HG02571 (cell line): ENCODE data around the gene NPAP1.
"Not testable (repeated sequence)": the region's sequence is repeated elsewhere in the genome, so short reads cannot be mapped to it uniquely, and the experiment has no call there.

Source experiments
- ATAC-seq: cut with Tn5 transposase; IDR thresholded peaks from one replicate; pipeline ENCODE4 v1.9.1; 2021; ENCODE audit warnings: mild to moderate bottlenecking, moderate library complexity; ENCODE audit not compliant: unreplicated experiment

NPAP1 gene

DNA sequence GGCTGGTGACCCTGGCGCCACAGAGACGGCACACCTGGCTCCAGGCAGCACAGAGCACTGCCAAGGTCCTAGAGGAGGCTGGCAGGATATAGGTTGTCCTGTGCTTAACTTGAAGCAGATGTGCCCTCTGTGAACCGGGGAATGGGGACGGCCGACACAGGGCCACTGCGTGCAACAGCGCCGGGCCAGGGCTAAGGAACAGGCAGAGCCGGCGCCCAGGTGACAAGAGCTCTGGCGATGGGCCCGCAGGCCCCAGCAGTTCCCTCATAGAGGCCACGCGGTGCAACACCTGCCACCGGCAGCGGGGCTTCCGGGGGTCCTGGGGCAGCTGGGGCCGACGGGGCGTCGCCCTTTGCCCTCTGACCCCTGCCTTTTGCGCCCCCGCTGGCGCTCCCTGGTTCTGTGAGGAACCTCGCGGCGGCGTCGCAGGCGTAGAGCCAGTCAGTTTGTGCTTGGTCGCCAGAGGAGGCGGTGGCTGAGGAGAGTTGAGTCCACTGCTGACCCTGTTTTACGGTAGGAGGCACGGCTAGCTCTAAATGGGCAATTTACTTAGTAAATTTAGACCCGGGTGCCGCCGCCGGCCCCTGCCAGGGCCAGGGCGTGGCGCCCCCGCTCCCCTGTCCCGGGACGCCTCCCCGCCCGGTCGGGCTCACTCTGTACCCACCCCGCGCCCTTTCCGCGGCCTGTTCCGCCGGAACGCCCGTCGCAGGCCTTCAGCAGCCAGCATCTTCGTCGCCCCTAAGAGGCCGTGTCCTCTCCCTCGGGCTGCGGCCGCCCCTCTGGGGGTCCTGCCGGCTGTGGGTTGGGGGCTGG, at the start of gene NPAP1:
TSS of gene NPAP1 (plus strand) at position 444 of the 813 bp plus-strand sequence. CDS start at position 537, 93 bp downstream.
- no peak for ATAC-seq

DNA sequence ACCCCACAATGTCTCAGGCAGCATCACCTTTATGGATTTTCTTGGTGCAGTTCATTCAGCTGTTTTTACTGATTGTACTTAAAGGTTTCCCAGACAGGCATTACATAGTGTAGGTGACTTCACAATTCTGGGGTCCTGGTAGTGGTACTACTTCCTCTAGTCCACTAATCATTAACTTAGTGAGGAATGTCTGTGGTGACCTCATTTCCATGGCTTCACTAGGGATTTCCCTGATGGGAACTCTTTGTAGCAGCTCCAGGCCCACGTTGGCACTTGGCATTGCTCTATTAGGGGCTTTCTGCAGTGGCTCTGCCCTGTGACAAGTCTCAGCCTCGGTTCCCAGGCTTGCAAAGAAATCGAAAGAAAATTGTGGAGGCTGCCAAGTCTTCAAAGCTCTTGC, 48.1 kb upstream of the NPAP1 start:
- ATAC-seq: no peak

DNA sequence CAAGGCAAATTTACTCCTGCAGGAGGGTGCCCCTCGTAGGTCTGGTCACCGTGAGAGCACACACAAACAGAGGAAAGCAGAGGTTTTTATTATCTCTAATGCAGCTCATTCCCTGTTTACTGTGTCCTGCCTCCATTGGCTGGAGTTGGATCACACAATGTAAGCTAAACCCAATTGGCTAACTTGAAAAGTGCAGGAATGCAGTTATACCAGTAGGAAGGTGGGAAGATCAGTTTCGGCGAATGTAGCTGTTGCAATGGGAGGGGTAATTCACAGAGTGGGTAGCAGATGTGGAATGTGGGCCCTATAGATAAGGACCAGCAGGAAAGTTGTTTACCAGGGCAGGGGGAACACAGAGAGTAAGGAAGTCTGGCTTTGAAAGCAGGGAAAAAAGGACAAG, 42.5 kb upstream of the NPAP1 start:
- no peak for ATAC-seq

GRCh38 chr15:24639412-24639811, 36.2 kb upstream of the NPAP1 start:
- not testable (repeated sequence) for ATAC-seq

- ATAC-seq: no peak
Measured at GRCh38 chr15:24645627-24646026, 29.9 kb upstream of the NPAP1 start.

GRCh38 chr15:24659622-24660021, 16.0 kb upstream of the NPAP1 start:
- ATAC-seq: no peak

GRCh38 chr15:24662991-24663390, 12.6 kb upstream of the NPAP1 start:
- ATAC-seq: no peak

- no peak for ATAC-seq
Measured at GRCh38 chr15:24676431-24676830, 856 bp downstream of the NPAP1 start.

GRCh38 chr15:24678485-24678884, 2.9 kb downstream of the NPAP1 start:
- ATAC-seq: no peak

- no peak for ATAC-seq
Measured at GRCh38 chr15:24682002-24682401, 6.4 kb downstream of the NPAP1 start.

DNA sequence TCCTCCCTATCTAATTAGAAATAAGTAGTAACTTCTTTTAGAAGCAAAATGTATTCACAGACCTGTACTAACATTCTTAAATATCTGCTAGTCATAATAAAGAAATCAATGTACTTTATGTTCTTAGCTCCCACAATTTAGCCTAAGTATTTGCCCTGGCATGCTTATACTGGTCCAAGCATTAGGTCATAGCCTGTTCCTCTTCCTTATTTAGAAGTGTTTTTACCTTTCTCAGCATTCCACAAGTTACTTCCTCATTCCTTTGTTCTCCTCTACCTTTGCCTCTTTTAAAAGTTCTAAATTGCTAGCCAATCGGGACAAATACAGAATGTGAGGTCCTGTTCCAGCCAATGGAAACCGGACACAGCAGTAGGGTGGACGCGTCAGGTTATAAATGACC, 7.3 kb downstream of the NPAP1 start:
- ATAC-seq: not testable (repeated sequence)

DNA sequence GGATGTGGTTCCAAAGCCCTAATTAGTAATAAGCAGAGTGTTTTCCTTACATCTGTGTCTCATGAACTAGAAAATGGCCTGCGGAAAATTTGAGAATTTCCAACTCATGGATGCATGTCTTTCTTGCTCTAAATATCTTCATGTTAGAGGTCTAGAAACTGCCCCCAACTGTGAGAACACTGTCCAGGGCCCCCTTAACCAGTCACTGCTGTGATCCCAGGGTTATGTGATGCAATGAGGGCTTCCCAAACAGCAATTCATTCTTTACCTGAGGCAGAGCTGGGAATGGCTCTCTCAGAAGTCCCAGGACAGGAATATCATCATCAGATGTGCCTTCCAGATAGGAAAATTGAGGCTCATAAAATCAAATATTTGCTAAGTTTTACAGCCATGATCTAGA, 8.2 kb downstream of the NPAP1 start:
- ATAC-seq: no peak

DNA sequence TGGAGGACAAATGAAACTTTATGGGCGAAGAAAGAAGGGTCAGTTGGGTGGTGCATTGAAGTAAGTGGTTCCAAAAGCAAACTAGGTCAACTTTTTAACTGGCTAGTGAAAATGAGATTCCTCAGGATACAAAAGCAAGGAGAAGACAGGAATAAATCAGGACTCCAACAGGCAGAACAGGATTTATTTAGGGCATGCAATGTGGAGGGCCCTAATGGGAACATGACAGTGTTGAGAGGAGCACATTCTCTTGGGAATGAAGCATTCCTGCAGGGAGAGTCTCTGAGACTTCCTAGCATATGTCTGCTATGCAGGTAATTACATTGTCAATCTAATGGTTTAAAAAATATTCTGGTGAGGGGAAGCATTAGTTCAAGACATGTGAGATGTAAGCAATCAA, 8.7 kb downstream of the NPAP1 start:
- ATAC-seq: no peak

DNA sequence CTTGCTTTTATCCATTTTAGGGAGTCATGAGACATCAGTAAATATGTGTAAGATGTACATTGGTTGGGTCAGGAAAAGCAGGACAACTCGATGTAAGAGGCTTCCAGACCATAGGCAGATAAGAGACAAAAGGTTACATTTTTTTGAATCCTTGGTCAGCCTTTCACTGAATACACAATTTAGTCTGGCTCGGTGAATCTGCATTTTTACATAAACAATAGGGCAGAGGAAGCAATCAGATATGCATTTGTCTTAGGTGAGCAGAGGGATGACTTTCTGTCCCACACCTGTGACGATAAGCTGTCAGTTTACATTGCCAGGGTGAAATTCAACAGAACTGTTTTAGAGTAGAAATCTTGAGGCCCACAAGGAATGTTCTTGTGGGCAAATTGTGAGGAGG, 20.6 kb downstream of the NPAP1 start:
- ATAC-seq: no peak

- no peak for ATAC-seq
Measured at GRCh38 chr15:24696842-24697241, 21.3 kb downstream of the NPAP1 start.

DNA sequence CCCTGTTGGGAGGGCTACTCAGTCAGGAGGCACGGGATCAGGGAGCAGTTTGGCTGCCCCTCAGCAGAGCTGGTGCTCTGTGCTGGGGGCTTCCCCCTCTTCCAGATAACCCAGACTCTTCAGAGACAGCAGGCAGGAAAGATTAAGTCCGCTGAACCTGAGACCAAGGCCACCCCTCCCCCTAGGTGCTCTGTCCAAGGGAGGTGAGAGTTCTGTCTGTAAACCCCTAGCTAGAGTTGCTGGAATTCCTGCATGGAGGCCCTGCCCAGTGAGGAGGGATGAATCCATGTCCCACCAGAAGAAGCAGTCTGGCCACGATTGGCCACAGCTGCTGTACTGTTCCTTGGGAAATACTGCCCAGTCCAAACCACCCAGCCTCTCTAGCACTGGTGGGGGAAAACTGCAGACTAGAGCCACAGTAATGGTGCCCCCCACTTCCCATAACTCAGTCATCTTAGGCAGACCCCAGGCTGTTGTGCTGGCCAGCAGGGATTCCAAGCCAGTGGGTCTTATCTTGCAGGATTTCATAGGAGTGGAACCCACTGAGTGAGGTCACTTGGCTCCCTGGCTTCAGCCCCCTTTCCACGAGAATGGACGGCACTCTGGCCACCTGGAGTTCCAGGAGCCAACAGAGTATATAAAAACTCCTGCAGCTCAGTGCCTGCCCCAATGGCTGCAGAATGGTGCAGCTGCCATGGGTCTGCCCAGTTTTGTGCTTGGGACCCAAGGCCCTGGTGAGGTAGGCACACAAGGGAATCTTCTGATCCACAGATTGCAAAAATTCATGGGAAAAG, 42.9 kb downstream of the NPAP1 start:
- no peak for ATAC-seq

GRCh38 chr15:24729760-24730159, 54.2 kb downstream of the NPAP1 start:
- ATAC-seq: no peak
